OCI-LY3 (cell line): Measurements from ENCODE around the gene FSTL3.

ENCODE experiments used
- H2AFZ ChIP-seq: fragments of 200-600, 300-600 bp; shearing (Covaris generic); 2 replicates; pipeline ENCODE4 v1.6.0; 2014; ENCODE audit warnings: antibody characterized with exemption, low read depth, low read length
- H3K27ac ChIP-seq: fragments of 200-600, 300-600 bp; sonication (generic); 2 replicates; pipeline ENCODE4 v1.5.1; 2014; ENCODE audit warnings: mild to moderate bottlenecking, low read length, moderate library complexity, mixed read lengths
- H3K27me3 ChIP-seq: fragments of 200-600, 300-600 bp; sonication (generic); 2 replicates; pipeline ENCODE4 v1.6.1; 2014; ENCODE audit warnings: low read depth, low read length, mixed read lengths
- H3K36me3 ChIP-seq: fragments of 200-600, 300-600 bp; sonication (generic); replicated peaks from 2 replicates; pipeline ENCODE3; 2014; ENCODE audit warnings: low read depth, low read length, mixed read lengths
- H3K4me1 ChIP-seq: fragments of 300-600, 200-600 bp; sonication (generic); 2 replicates; pipeline ENCODE4 v1.6.1; 2014; ENCODE audit warnings: low read length, mixed read lengths
- H3K4me2 ChIP-seq: fragments of 200-600, 300-600 bp; sonication (generic); 2 replicates; pipeline ENCODE4 v1.6.1; 2014; ENCODE audit warnings: low read length, mixed read lengths
- H3K4me3 ChIP-seq: fragments of 300-600, 200-600 bp; sonication (generic); 2 replicates; pipeline ENCODE4 v1.5.1; 2014; ENCODE audit warnings: antibody characterized with exemption, mild to moderate bottlenecking, low read length, moderate library complexity
- H3K79me2 ChIP-seq: fragments of 300-600, 200-600 bp; shearing (Covaris generic); 2 replicates; pipeline ENCODE4 v1.6.1; 2014; ENCODE audit warnings: mild to moderate bottlenecking, low read length, mixed read lengths
- H3K9ac ChIP-seq: fragments of 300-600, 200-600 bp; shearing (Covaris generic); 2 replicates; pipeline ENCODE4 v1.6.0; 2014; ENCODE audit warnings: mild to moderate bottlenecking, low read length, moderate library complexity
- H3K9me3 ChIP-seq: fragments of 200-600, 300-600 bp; shearing (Covaris generic); 2 replicates; pipeline ENCODE4 v1.6.1; 2014; ENCODE audit warnings: low read length, mixed read lengths; ENCODE audit not compliant: insufficient read depth
- H4K20me1 ChIP-seq: fragments of 200-600, 300-600 bp; sonication (generic); 2 replicates; pipeline ENCODE4 v1.6.1; 2016; ENCODE audit warnings: low read length, mixed read lengths; ENCODE audit not compliant: insufficient read depth
- EZH2phosphoT487 ChIP-seq: fragments of 200-600 bp; shearing (Covaris generic); IDR thresholded peaks from 2 replicates; pipeline ENCODE4 v1.6.1; 2018; ENCODE audit warnings: antibody characterized with exemption, mixed run types, low read depth
- TF ChIP-seq, protein P1 (sequence below): fragments of 200-600, 300-600 bp; sonication (generic); IDR thresholded peaks from 2 replicates; pipeline ENCODE4 v1.5.1; 2014; ENCODE audit warnings: antibody characterized with exemption, low read length, low read depth

FSTL3 gene

DNA sequence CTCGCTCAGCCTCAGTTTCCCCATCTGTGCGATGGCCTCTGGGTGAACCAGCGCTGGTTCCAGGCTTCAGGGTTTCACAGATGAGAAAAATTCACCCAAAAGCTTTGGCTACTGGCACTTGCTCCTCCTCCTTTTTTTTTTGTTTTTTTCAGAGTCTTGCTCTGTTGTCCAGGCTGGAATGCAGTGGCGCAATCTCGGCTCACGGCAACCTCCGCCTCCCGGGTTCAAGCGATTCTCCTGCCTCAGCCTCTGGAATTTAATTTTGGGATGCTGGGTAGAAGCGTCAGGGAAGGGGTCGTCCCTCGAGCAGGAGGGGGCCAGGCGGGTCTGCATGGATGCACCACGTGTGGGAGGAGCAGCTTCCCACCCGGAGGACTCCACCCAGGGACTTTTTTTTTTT lies 12.0 kb downstream of the FSTL3 start:
- Histone ChIP-seq H3K4me1 (no peaks in the 10 kb centered on the region), H4K20me1 (no peaks in the 10 kb centered on the region), H3K27me3 (no peaks in the 10 kb centered on the region), H3K4me2 (no peak overlapping the region), H3K9me3 (no peaks in the 10 kb centered on the region), H3K27ac (no peak overlapping the region), H3K4me3 (no peak overlapping the region), H2AFZ (no peak overlapping the region), H3K79me2 (no peaks in the 10 kb centered on the region), H3K36me3 (no peaks in the 10 kb centered on the region), H3K9ac (no peak overlapping the region)
- TF ChIP-seq, protein P1, sequence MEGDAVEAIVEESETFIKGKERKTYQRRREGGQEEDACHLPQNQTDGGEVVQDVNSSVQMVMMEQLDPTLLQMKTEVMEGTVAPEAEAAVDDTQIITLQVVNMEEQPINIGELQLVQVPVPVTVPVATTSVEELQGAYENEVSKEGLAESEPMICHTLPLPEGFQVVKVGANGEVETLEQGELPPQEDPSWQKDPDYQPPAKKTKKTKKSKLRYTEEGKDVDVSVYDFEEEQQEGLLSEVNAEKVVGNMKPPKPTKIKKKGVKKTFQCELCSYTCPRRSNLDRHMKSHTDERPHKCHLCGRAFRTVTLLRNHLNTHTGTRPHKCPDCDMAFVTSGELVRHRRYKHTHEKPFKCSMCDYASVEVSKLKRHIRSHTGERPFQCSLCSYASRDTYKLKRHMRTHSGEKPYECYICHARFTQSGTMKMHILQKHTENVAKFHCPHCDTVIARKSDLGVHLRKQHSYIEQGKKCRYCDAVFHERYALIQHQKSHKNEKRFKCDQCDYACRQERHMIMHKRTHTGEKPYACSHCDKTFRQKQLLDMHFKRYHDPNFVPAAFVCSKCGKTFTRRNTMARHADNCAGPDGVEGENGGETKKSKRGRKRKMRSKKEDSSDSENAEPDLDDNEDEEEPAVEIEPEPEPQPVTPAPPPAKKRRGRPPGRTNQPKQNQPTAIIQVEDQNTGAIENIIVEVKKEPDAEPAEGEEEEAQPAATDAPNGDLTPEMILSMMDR = no peak
- TF ChIP-seq EZH2phosphoT487 = no peak

DNA sequence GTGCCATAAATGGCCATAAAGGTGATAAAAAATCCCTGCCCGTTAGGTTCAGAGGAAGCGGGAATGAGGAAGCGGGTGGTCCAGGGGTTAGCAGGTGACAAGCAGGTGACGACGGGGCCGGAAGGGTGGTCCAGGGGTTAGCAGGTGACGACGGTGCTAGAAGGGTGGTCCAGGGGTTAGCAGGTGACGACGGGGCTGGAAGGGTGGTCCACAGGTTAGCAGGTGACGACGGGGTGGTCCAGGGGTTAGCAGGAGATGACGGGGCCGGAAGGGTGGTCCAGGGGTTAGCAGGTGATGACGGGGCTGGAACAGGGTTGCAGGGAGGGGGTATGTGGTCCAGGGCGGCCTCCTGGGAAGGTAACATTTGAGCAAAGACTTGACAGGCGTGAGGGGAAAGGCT lies 12.8 kb downstream of the FSTL3 start:
- H3K9me3 ChIP-seq = no peaks in the 10 kb centered on the region
- no peaks in the 10 kb centered on the region for H3K4me1 ChIP-seq
- no peak for TF ChIP-seq EZH2phosphoT487
- TF ChIP-seq, protein P1 = no peak
- no peak overlapping the region for H3K4me3 ChIP-seq
- H4K20me1 ChIP-seq = no peaks in the 10 kb centered on the region
- no peak overlapping the region for H2AFZ ChIP-seq
- no peaks in the 10 kb centered on the region for H3K79me2 ChIP-seq
- no peak overlapping the region for H3K4me2 ChIP-seq
- H3K27me3 ChIP-seq = no peaks in the 10 kb centered on the region
- H3K36me3 ChIP-seq = no peaks in the 10 kb centered on the region
- H3K27ac ChIP-seq = no peak overlapping the region
- no peak overlapping the region for H3K9ac ChIP-seq

DNA sequence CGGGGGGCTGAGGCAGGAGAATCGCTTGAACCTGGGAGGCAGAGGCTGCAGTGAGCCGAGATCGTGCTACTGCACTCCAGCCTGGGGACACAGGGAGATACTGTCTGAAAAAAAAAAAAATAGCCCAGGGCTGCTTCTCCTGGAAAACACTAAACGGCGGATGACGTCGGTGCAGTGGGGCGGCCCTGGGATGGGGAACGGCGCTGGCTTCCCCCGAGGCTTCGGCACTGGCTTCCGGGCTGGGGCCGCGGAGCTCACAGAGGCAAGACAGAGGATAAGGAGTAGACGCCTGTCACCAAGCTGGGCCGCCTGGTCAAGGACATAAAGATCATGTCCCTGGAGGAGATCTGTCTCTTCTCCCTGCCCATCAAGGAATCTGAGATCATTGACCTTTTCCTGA lies 14.0 kb downstream of the FSTL3 start:
- H3K9me3 ChIP-seq = no peaks in the 10 kb centered on the region
- H3K4me1 ChIP-seq = no peaks in the 10 kb centered on the region
- H3K79me2 ChIP-seq = no peaks in the 10 kb centered on the region
- no peak overlapping the region for H2AFZ ChIP-seq
- no peaks in the 10 kb centered on the region for H3K36me3 ChIP-seq
- TF ChIP-seq, protein P1 = no peak
- no peak for TF ChIP-seq EZH2phosphoT487
- no peak overlapping the region for H3K9ac ChIP-seq
- H3K4me3 ChIP-seq = no peak overlapping the region
- H4K20me1 ChIP-seq = no peaks in the 10 kb centered on the region
- no peak overlapping the region for H3K4me2 ChIP-seq
- no peaks in the 10 kb centered on the region for H3K27me3 ChIP-seq
- H3K27ac ChIP-seq = no peak overlapping the region

DNA sequence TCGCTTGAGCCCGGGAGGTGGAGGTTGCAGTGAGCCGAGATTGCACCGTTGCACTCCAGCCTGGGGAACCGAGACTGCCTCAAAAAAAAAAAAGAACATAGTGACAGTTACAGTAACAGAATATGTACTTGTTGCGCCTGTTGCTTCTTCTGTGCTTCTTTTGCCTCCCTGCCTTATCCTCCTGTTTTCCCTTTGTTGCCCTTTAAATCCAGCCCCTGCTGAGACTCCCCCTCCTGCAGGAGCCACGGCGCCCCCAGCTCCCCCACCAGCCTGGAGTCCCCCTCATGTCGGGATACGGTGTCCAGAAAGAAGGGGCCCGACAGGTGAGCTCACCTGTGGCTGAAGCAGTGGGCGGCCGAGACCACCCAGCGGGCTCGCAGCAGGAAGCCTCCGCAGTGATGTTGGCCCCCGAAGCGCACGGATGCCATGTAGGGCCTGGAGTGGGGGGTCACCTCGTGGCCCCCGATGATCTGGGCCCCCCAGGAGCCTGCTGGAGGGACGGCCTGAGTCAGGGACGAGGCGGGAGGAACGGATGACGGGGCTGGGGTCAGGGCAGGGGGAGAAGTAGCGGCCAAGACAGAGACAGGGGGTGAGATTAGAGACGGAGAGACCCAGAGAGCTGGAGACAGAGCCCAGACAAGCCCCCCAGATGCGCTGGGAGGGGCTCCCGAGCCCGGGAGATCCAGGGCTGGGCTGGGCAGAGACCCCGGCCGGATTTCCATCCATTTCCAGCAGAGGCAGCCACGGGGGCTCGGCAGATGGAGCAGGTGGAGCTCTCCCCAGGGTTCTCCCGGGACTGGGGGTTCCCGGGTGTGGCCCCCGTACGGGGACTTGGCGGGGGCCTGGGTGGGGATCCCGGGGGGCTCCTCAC lies 18.5 kb downstream of the FSTL3 start:
- H3K4me3 ChIP-seq = no peak overlapping the region
- no peaks in the 10 kb centered on the region for H3K79me2 ChIP-seq
- H2AFZ ChIP-seq = no peak overlapping the region
- no peak for TF ChIP-seq EZH2phosphoT487
- TF ChIP-seq, protein P1 = no peak
- no peaks in the 10 kb centered on the region for H3K4me1 ChIP-seq
- H3K27me3 ChIP-seq = no peaks in the 10 kb centered on the region
- H4K20me1 ChIP-seq = no peaks in the 10 kb centered on the region
- no peak overlapping the region for H3K27ac ChIP-seq
- no peak overlapping the region for H3K4me2 ChIP-seq
- H3K36me3 ChIP-seq = no peaks in the 10 kb centered on the region
- no peaks in the 10 kb centered on the region for H3K9me3 ChIP-seq
- no peak overlapping the region for H3K9ac ChIP-seq
